ENCODE measurements around the gene PCIF1.
"Not testable (repeated sequence)": the region's sequence is repeated elsewhere in the genome, so short reads cannot be mapped to it uniquely, and the experiment has no call there.

PCIF1 gene

DNA sequence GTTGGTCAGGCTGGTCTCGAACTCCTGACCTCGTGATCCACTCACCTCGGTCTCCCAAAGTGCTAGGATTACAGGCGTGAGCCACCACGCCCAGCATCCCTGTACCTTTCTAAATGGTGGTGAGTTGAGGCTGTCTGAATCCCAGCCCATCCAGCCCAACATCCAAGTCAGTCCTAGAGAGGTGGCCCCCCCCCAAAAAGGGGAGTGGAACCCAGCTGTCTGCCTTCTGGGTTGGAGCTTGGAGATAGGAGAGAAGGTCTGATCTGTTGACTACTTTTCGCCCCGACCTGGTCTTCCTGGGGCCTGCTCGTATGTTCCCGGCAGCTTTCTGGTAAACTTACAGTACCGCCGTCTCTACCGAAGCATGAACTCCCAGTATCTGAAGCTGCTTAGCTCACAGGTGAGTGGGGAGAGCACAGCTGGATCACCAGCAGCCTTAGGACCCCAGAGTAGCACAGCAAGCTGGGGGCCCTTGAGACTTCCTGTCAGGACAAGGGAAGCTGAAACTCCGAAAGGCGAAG lies 37.8 kb upstream of the PCIF1 start:
- POLR2A ChIA-PET (ENCODE audit: low non-redundant PET), result no interaction called here
- CTCF ChIA-PET, result no interaction called here
- H3K27ac ChIP-seq, result peak overlapping the region; percentile 1; the same call in 1 of the 2 replicates
- TF ChIP-seq, protein P1, sequence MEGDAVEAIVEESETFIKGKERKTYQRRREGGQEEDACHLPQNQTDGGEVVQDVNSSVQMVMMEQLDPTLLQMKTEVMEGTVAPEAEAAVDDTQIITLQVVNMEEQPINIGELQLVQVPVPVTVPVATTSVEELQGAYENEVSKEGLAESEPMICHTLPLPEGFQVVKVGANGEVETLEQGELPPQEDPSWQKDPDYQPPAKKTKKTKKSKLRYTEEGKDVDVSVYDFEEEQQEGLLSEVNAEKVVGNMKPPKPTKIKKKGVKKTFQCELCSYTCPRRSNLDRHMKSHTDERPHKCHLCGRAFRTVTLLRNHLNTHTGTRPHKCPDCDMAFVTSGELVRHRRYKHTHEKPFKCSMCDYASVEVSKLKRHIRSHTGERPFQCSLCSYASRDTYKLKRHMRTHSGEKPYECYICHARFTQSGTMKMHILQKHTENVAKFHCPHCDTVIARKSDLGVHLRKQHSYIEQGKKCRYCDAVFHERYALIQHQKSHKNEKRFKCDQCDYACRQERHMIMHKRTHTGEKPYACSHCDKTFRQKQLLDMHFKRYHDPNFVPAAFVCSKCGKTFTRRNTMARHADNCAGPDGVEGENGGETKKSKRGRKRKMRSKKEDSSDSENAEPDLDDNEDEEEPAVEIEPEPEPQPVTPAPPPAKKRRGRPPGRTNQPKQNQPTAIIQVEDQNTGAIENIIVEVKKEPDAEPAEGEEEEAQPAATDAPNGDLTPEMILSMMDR (conservative IDR thresholded peaks at IDR 0.05; ENCODE audit: low read depth), result no peak
- DNase-seq (ENCODE audit: low spot score), result no peak

DNA sequence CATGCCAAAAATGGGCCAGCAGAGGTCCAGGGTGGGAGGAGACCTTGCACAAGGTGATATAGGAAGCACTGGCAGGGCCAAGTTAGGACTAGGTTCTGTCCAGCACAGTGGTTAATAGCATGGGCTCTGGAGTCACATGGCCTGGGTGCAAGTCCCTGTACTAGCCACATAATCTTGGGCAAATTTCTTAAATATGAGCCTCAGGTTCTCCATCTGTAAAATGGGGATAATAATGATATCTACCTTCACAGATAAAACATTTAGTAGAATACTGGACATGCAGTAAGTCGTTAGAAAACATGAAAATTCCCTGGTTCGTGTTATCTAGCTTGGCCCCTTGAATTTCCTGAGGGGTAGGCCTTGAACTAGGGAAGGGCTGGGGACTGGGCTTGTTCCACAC lies 37.2 kb upstream of the PCIF1 start:
- no peak for DNase-seq (ENCODE audit: low spot score)
- POLR2A ChIA-PET (ENCODE audit: low non-redundant PET), result no interaction called here
- TF ChIP-seq, protein P1 (conservative IDR thresholded peaks at IDR 0.05; ENCODE audit: low read depth), result no peak
- CTCF ChIA-PET, result no interaction called here
- H3K27ac ChIP-seq, result peak overlapping the region; percentile 1; the same call in 1 of the 2 replicates

DNA sequence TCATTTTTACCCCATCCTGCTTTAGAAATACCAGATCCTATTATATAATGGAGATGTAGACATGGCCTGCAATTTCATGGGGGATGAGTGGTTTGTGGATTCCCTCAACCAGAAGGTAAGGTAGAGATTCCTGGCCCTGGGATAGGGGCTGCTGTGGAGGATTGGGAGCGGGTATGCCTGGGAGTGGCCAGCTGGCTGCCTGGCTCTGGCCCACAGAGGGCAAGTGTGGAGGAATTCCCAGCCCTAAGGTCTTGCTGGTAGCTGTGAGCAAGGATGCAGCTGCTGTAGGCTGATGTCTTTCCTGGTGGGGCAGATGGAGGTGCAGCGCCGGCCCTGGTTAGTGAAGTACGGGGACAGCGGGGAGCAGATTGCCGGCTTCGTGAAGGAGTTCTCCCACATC lies 36.8 kb upstream of the PCIF1 start:
- ChIA-PET POLR2A (ENCODE audit: low non-redundant PET) (no interaction called here), CTCF (interaction anchor here (0.6 kb wide), 1 partner anchor 861 kb away, joined by 7 read pairs; no protein-coding TSS in a partner anchor)
- H3K27ac ChIP-seq, result peak overlapping the region; percentile 22
- no peak for DNase-seq (ENCODE audit: low spot score)
- TF ChIP-seq, protein P1 (conservative IDR thresholded peaks at IDR 0.05; ENCODE audit: low read depth), result no peak

DNA sequence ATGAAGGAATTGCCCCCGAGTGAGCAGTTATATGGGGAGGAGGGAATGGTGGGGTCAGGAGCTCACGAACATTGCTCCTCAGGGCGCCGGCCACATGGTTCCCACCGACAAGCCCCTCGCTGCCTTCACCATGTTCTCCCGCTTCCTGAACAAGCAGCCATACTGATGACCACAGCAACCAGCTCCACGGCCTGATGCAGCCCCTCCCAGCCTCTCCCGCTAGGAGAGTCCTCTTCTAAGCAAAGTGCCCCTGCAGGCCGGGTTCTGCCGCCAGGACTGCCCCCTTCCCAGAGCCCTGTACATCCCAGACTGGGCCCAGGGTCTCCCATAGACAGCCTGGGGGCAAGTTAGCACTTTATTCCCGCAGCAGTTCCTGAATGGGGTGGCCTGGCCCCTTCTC lies 36.2 kb upstream of the PCIF1 start:
- TF ChIP-seq, protein P1 (conservative IDR thresholded peaks at IDR 0.05; ENCODE audit: low read depth), result no peak
- ChIA-PET CTCF (interaction anchor here (0.6 kb wide), 1 partner anchor 860 kb away, joined by 7 read pairs; no protein-coding TSS in a partner anchor), POLR2A (ENCODE audit: low non-redundant PET) (no interaction called here)
- no peak for DNase-seq (ENCODE audit: low spot score)
- H3K27ac ChIP-seq, result peak overlapping the region; percentile 22

DNA sequence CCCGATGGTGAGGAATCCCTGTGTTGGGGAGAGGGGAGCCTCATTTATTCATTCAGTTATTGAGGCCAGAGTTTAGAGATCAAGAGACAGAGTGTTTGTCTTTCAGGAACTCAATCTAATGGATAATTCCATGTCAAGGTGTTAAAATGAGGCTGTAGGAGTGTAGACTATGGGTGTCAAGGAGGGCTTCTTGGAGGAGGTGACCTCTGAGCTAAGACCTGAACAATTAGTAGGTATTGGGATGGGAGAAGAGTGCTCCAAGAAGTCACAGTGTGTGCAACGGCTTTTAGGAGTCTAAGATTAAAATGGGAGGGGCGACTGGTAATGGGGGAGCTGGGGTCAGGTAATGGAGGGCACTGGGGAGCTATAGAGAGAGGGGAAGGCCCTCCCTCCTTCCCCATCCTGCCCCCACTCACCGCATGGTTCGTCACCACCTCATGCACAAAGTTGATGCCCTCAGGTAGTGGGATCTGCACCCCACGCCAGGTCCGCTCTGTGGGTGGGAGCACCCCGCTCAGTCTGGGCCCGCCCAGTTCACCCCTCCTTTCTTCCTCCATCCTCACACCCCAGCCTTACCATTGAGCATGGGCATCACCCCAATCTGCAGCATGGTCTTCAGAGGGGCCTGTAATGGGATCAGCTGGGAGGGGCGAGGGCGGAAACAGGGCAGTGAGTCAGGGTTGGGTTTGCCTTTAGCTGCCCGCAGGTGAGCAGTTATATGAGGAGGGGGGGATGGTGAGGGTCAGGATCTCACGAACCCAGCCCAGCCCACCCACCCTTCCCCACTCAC lies 35.2 kb upstream of the PCIF1 start:
- POLR2A ChIA-PET (ENCODE audit: low non-redundant PET), result no interaction called here
- no peak overlapping the region for H3K27ac ChIP-seq
- CTCF ChIA-PET, result interaction anchor here (0.6 kb wide), 2 partner anchors 9 to 112 kb away, joined by 3 to 4 read pairs; no protein-coding TSS in a partner anchor
- no peak for DNase-seq (ENCODE audit: low spot score)
- TF ChIP-seq, protein P1 (conservative IDR thresholded peaks at IDR 0.05; ENCODE audit: low read depth), result no peak

DNA sequence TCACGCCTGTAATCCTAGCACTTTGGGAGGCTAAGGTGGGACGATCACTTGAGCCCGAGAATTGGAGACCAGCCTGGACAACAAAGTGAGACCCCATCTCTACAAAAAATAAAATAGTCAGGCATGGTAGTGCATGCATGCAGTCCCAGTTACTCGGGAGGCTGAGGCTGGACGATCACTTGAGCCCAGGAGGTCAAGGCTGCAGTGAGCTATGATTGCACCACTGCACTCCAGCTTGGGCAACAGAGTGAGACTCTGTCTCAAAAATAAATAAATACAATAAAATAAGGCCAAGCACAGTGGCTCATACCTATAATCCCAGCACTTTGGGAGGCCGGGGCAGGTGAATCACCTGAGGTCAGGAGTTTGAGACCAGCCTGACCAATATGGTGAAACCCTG lies 33.2 kb upstream of the PCIF1 start:
- H3K27ac ChIP-seq; DNase-seq (ENCODE audit: low spot score); POLR2A ChIA-PET (ENCODE audit: low non-redundant PET); CTCF ChIA-PET: not testable (repeated sequence)

DNA sequence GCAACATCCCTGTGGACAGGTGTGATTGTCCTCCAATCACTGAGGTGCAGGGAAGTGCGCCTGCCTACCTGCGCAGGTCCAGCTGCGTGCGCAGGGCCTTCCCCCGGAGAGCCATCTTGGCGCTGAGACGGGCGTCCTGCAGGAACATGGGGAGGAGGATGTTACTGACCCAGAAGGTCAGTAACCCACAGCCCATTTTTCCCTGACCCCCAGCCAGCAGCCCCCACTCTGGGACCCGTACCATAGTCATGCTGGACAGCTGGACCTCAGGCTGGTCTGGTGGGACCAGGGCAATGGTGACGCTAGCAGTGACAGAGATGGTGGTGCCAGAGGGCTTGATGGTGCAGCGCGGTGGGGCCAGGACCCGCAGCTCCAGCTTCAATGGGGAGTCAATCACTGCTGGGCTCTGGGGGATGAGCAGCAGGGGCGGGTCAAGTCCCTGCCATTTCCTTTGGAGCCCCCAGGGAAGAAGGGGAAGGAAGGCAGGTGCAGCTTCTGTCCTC lies 32.2 kb upstream of the PCIF1 start:
- ChIA-PET POLR2A (ENCODE audit: low non-redundant PET) (interaction anchor here (0.6 to 1.0 kb wide), 2 partner anchors 13 to 680 kb away, joined by 3 read pairs; no protein-coding TSS in a partner anchor), CTCF (interaction anchor here (0.6 to 0.9 kb wide), 3 partner anchors 12 to 792 kb away, joined by 3 to 4 read pairs (median 3); no protein-coding TSS in a partner anchor)
- TF ChIP-seq, protein P1 (conservative IDR thresholded peaks at IDR 0.05; ENCODE audit: low read depth), result no peak

More for the DNA sequence above, 32.2 kb upstream of the PCIF1 start:
- no peak overlapping the region for H3K27ac ChIP-seq
- no peak for DNase-seq (ENCODE audit: low spot score)
